GM19463 (cell line): Measurements from ENCODE around the gene XPNPEP2.

Experiments used
- ATAC-seq: cut with Tn5 transposase; IDR thresholded peaks from one replicate; pipeline ENCODE4 v1.9.1; 2021; ENCODE audit warnings: mild to moderate bottlenecking, moderate library complexity; ENCODE audit not compliant: unreplicated experiment

Gene XPNPEP2

GRCh38 chrX:129777218-129778030 lies 38.6 kb downstream of the XPNPEP2 start:
- peak; percentile 19 for ATAC-seq

GRCh38 chrX:129779086-129779672 lies 40.4 kb downstream of the XPNPEP2 start:
- no peak for ATAC-seq

- peak; percentile 19 for ATAC-seq
These were observed 41.0 kb downstream of the XPNPEP2 start, which contains the start of gene SASH3 for GRCh38 chrX:129779747-129780146. Gene SASH3, plus strand, starts transcription at chrX:129779949. Its CDS starts 149 bp downstream, at chrX:129780098.

- ATAC-seq = no peak
These were observed 41.8 kb downstream of the XPNPEP2 start for GRCh38 chrX:129780441-129781105.

GRCh38 chrX:129781134-129781672 lies 42.4 kb downstream of the XPNPEP2 start:
- peak; percentile 67 for ATAC-seq

- no peak for ATAC-seq
These were observed 43.1 kb downstream of the XPNPEP2 start for GRCh38 chrX:129781680-129782495.

- no peak for ATAC-seq
These were observed 43.9 kb downstream of the XPNPEP2 start for GRCh38 chrX:129782706-129783105.

- no peak for ATAC-seq
These were observed 44.5 kb downstream of the XPNPEP2 start for GRCh38 chrX:129783291-129783713.

GRCh38 chrX:129784371-129784770 lies 45.6 kb downstream of the XPNPEP2 start:
- ATAC-seq = no peak

GRCh38 chrX:129785160-129785947 lies 46.6 kb downstream of the XPNPEP2 start:
- ATAC-seq = no peak

GRCh38 chrX:129786210-129786651 lies 47.5 kb downstream of the XPNPEP2 start:
- peak; percentile 66 for ATAC-seq

GRCh38 chrX:129787336-129788055 lies 48.7 kb downstream of the XPNPEP2 start:
- no peak for ATAC-seq

GRCh38 chrX:129788527-129788926 lies 49.7 kb downstream of the XPNPEP2 start:
- no peak for ATAC-seq

GRCh38 chrX:129790146-129790545 lies 51.4 kb downstream of the XPNPEP2 start:
- no peak for ATAC-seq

- ATAC-seq = no peak
These were observed 52.0 kb downstream of the XPNPEP2 start for GRCh38 chrX:129790808-129791207.

- no peak for ATAC-seq
These were observed 52.6 kb downstream of the XPNPEP2 start for GRCh38 chrX:129791336-129791735.

GRCh38 chrX:129791961-129792570 lies 53.3 kb downstream of the XPNPEP2 start:
- no peak for ATAC-seq

- no peak for ATAC-seq
These were observed 54.0 kb downstream of the XPNPEP2 start for GRCh38 chrX:129792586-129793291.
